ENCODE measurements around the gene PES1.
"Not testable (repeated sequence)": the region's sequence is repeated elsewhere in the genome, so short reads cannot be mapped to it uniquely, and the experiment has no call there.

PES1 gene

DNA sequence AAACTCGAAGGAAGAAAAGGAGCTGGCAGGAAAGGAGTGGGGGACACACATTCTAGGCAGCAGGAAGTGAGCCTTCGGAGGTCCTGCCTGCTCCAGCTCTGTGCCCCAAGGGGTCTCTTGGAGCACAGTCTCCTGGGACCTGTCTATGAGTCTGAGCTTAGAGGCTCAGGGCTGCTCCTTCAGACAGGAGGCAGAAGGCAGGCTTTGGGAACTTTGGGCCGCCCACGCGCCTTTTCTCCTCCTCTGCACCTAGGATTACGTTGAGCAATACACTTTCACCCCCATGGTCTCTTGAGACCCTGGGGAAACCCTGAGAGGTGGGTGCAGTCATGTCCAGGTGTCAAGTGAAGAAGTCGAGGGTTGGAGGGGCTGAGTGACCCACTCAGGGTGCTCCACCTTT lies 16.2 kb upstream of the PES1 start:
- no peak for DNase-seq (ENCODE audit: low read depth)

DNA sequence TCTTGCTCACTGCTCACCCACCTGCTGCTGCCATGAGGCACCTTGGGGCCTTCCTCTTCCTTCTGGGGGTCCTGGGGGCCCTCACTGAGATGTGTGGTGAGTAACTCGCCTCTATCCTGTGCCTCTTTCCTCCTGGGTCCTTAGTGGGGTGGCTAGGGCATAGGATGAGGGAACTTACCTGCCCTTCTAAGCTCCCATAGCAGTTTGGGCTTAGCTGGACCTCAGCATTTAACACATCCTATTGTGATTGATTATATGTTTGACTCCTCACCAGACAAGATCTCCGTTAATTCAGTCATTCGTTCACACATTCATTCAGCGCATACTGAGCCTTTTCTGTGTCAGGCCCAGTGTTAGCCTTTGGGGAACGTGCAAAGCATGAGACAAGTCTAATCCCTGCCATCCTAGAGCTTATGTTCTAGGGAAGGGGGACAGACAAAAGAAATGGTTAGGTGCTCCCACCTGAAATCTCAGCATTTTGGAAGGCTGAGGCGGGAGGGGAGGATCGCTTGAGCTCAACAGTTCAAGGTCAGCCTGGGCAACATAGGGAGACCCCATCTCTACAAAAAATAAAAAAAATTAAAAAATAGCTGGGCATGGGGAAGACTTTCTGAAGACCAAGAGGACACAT lies 15.7 kb upstream of the PES1 start:
- DNase-seq (ENCODE audit: low read depth) = no peak

DNA sequence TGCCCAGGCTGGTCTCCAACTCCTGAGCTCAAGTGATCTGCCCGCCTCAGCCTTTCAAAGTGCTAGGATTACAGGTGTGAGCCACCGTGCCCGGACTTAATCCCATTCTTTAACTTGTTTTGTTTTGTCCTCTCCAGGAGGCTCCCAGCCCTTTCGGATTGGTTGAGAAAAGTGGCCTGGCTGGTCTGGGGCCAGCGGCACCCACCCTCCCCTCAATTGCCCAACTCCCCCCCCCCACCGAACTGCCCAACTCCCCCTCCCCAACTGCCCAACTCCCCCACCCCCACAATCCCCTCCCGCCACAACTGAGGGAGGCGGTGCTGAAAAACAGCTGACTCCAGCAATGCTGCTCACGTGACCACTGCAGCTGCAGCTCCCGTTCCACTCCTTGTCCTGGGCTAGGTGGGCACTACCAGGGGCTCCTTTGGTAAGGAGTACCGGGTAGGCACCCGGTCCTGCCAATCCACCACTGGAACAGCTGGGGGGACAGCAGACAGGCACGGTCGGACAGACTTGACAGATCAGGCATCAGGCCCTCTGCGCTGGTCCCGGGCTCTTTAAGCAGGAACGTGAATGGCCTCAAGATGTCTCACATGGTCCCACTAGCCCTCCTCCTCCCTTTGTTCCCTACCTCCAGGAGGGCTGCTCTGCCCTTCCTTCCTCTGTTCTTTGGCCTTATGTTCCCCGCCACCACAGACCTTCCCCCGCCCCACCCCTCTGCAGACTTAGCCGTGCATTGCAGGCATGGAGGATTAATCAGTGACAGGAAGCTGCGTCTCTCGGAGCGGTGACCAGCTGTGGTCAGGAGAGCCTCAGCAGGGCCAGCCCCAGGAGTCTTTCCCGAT lies 15.0 kb upstream of the PES1 start, which contains the start of gene TCN2:
TCN2 (plus strand) TSS at position 720 of the 845 bp plus-strand sequence. CDS start 158 bp downstream, outside the sequence.
- peak; percentile 72 for DNase-seq (ENCODE audit: low read depth)

DNA sequence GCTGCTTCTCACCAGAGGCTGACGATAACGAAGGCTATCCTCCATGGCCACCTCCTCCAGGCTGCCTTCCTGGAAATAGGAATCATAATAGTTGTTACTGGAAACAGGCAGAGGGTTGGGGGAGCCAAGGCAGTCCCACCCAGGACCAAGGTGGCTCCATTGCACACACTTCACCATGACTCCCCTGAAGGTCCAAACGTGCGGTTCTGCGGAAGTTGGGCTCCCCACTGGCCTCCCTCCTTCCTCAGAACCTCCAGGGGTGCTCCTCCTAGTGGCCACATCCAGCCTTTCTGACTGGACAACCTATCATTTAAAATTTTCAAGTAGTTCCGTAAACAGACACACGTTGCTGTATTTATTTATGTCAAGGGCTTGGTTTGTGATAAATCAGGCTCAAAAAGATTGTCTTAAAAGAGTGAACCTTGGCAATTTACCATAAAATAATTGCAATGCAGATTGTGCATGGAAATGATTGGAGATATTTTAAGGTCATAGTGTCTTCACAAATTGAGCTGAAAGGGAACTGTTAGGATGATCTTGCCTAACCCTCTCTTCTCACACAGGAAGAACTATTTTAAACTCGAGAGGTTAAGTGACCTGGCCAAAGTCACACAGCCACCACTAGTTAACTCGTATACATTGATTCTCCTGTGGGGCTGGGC lies 13.9 kb upstream of the PES1 start:
- DNase-seq (ENCODE audit: low read depth) = peak; percentile 39

DNA sequence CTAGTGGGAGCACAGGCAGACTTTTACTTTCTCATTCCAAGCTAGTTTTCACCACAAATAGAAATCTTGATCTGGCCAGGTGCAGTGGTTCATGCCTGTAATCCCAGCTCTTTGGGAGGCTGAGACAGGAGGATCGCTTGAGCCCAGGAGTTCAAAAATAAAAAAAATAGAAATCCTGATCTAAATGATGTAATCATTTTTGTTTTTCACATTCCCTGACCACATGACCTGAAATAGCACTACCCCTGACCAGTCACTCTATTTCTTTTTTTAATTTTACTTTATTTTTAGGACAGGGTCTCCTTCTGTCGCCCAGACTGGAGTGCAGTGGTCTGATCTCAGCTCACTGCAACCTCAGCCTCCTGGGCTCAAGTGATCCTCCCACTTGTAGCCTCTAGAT lies 13.0 kb upstream of the PES1 start:
- no peak for DNase-seq (ENCODE audit: low read depth)

DNA sequence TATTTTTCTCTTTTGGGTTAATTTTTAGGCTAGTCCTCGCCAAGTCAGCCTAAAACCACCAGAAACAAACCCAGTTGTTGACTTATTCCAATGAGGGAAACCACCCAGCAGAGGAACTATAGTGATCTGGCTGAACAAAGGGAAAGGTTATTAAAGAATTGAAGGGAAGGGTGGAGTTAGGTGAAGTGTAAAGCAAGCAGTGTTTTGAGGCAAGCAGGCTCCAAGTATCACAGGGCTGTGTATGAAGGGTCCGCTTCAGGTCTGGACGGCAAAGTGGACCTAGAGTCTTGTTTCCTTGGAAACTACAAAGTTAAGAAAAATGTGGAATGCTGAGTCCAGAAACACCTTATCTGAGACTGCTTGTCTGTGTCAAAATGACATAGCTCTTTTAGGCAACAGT lies 12.1 kb upstream of the PES1 start:
- DNase-seq (ENCODE audit: low read depth) = no peak

DNA sequence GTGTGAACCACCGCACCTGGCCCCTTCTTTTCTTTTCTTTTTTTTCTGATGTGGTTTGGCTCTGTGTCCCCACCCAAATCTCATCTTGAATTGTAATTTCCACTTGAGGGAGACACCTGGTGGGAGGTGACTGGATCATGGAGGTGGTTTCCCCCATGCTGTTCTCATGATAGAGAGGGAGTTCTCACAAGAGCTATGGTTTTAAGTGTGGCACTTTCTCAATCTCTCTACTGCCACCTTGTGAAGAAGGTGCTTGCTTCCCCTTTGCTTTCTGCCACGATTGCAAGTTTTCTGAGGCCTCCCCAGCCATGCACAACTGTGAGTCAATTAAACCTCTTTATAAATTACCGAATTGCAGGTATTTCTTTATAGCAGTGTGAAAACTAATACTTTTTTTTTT lies 10.3 kb upstream of the PES1 start:
- no peak for DNase-seq (ENCODE audit: low read depth)

DNA sequence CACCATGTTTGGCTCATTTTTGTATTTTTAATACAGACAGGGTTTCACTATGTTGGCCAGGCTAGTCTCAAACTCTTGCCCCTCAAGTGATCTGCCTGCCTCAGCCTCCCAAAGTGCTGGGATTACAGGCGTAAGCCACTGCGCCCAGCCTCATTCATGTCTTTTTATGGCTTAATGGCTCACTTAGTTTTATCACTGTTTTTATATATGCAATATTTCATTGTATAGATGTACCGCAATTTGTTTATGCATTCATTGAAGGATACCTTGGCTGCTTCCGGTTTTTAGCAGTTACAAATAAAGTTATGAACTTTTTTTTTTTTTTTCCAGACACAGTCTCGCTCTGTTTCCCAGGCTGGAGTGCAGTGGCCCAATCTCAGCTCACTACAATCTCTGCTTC lies 9.8 kb upstream of the PES1 start:
- no peak for DNase-seq (ENCODE audit: low read depth)

DNA sequence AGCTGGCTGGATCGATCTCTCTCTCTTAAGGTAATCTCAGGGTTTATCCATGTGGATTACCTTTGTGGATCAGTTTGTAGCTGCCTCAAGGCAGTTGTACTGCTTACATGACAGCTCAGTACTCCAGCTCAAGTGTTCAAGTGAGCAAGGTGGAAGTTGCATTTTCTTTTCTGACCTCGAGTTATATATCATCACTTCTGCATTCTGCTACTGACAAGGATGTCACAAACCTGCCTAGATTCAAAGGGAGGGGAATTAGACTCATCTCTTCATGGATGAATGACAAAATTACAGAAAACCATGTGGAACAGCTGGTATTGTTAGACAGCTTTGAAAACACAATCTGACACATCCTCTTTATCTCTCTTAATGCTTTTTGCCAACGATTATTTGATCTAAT lies 9.2 kb upstream of the PES1 start:
- DNase-seq (ENCODE audit: low read depth) = no peak

DNA sequence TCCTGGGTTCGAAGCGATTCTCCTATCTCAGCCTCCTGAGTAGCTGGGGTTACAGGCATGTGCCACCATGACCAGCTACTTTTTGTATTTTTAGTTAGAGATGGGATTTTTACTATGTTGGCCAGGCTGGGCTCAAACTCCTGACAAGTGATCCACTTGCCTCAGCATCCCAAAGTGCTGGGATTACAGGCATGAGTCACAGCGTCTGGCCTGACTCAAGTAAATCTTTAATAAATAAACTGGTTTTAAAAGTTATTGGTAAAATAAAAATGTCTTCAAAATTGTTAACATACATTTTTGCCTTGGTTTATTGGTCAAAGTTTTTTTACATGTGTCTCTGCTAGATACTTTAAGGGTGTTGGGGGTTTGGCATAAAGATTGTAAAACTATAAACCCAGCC lies 7.3 kb upstream of the PES1 start:
- no peak for DNase-seq (ENCODE audit: low read depth)

DNA sequence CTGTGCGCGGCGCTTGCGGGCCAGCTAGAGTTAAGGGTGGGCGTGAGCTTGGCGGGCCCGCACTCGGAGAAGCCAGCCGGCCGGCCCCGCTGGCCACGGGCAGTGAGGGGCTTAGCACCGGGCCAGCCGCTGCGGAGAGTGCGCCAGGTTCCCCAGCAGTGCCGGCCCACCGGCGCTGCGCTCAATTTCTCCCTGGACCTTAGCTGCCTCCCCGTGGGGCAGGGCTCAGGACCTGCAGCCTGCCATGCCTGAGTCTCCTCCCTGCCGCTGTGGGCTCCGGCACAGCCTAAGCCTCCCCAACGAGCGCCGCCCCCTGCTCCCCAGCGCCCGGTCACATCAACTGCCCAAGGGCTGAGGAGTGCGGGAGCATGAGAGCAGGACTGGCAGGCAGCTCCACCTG lies 5.2 kb upstream of the PES1 start:
- DNase-seq (ENCODE audit: low read depth) = no peak

DNA sequence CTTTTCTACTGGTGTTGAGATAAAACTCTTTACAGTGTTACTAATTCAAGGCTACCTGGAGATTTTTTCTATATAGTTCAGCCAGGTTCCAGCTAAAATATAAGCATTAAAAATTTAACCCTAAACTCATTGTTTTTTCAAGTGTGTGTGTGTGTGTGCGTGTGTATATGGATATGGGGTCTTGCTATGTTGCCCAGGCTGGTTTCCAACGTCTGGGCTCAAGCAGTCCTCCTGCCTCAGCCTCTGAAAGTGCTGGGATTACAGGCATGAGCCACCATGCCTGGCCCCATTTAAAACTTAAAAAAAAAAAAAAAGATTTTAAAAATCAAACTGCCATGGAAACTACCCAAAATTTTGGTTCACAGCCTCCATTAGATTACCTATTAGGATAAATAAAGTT lies 4.5 kb upstream of the PES1 start:
- DNase-seq (ENCODE audit: low read depth) = no peak

DNA sequence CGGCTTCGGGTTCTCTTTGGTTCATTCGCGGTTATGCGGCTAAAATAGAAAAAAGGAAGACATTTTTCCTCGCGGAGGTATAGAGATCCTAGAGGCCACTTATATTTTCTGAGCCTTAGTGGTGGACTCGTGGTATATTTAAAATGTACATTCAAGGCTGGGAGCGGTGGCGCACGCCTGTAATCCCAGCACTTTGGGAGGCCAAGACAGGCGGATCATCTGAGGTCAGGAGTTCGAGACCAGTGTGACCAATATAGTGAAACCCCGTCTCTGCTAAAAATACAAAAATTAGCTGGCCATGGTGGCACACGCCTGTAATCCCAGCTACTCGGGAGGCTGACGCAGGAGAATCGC lies 627 bp upstream of the PES1 start:
- not testable (repeated sequence) for DNase-seq (ENCODE audit: low read depth)

DNA sequence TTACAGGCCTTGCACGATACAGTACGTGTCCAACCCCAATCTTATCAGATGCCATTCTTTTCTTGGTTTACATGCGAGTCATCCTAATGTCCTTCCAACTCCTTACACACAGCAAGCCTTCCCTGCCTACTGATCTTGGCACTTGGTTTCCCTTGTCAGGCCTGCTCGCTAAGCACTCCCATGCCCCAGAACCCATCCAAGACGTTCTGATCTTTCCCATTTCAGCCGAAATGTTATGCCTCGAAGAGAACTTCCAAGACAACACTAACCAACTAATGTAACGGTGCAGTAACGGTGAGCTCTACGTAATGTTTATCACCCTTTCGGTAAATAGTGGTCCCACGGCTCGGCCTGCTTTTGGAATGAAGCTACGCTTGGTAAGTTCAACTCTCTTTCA lies 521 bp downstream of the PES1 start:
- DNase-seq (ENCODE audit: low read depth) = no peak

DNA sequence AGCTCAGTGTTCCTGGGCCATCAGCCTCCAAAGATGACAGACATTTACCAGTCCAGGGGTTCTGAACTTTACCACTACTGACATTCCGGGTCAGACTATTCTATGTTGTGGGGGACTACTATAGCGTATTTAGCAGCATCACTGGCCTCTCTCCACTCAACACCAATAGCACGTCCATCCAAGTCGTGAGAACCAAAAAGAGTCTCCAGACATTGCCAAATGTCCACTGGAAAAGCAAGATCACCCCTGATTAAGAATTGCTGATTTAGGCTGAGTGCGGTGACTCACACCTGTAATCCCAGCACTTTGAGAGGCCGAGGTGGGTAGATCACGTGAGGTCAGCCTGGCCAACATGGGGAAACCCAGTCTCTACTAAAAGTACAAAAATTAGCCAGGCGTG lies 5.3 kb downstream of the PES1 start:
- no peak for DNase-seq (ENCODE audit: low read depth)

DNA sequence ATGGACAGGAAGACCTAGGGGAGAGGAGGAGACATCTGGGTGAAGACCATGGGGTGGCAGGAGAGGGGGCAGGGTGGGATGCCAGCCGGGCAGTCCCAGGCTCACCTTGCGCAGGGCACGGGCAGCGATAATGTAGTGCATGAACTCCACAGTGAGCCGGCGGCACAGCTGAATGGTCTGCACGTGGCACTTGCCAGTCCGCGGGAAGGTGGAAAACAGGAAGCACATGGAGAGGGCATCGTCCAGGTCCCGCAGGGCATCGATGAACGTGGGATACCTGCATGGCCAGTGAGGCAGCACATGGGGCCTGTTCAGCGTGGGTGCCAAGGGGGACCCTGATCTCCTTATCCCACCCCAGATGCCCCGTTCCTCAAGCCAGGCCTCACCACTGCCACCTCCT lies 7.3 kb downstream of the PES1 start:
- no peak for DNase-seq (ENCODE audit: low read depth)

DNA sequence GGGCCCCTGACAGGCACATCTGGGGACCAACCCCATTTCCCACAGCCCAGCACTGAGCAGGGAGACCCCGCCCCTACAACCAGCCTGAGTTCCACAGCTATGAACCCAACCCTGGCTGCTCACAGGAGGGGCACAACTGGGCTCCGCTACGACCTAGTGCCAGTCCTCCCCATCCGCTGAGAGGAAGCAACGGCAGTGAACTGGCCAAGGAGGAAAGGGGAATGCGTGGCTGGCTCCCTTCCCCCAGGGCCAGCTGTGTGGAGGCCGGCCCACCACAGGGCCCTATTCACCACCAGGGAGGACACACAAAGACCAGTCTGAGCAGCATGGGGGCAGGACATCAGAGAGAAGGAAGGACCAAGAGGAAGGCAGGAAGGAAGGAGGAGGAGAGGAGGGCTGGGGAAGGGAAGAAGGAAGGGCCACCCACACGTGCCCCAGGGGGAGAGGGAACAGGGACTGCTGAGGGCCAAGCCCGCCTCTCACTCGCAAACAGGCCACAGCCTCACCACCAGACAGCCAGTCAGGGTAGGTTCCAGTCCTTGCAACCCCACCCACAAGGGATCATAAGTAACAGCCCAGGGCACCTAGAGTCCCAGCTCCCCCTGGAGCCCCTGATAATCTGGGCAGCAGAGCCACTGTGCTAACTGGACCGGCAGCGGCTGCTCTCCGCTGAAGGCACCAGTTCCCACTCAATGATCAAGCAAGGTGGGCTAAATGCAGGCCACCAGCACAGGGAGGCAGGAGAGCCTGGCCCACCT lies 8.7 kb downstream of the PES1 start:
- DNase-seq (ENCODE audit: low read depth) = no peak

DNA sequence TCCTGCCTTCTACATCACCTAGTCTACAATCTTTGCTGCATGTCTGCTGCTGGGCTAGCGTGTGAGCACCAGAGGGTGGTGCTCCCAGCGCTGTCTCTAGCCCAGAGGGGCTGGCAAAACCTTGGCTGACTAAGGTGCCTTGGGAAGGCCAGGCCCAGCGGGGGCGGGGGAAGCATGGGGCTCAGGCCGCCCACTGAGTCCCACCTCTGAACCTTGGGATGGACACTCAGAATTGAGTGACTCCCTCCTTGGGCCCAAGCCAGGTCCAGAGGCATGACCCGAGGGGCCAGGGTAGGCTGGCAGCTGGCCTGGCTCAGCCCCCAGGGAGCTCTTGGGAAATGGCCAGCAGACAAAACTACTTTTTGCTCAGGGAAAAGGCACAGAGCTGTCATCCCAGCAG lies 9.7 kb downstream of the PES1 start:
- DNase-seq (ENCODE audit: low read depth) = no peak

DNA sequence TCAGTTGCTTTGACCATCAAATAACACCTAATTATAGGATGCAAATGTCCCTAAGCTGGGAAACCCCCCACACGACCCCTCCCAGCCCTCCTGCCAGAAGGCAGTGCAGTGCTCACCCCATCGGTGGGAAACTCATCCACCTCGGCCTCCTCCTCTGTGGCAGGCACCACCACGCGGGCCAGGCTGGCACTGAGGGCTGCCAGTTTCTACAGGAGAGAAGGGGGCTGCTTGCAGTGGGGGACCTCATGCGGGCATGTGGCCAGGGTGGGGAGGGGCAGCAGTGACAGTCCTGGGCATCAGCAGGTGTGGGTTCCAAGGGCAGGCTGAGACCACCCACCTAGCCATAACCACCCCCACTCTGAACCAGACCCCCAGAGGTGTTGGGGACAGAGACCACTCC lies 10.8 kb downstream of the PES1 start:
- DNase-seq (ENCODE audit: low read depth) = no peak

DNA sequence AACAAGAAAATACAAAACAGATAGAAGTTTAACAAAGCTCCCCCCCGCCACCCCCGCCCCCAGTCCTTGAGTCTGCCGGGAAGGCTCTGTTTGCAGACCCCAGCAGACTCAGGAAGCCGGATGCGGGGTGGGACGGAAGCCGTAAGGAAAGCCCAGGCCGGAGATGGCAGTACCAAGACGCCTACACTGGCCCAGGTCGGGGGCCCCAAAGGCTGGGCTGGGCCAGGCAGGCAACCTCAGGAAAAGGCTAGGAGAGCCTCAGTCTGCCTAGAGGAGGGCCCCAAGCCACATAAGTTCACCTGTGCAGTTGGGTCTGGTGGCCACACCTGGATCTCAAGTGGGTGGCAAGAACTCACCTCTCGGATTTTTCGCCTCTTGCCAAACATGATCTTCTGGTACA lies 13.2 kb downstream of the PES1 start:
- no peak for DNase-seq (ENCODE audit: low read depth)

DNA sequence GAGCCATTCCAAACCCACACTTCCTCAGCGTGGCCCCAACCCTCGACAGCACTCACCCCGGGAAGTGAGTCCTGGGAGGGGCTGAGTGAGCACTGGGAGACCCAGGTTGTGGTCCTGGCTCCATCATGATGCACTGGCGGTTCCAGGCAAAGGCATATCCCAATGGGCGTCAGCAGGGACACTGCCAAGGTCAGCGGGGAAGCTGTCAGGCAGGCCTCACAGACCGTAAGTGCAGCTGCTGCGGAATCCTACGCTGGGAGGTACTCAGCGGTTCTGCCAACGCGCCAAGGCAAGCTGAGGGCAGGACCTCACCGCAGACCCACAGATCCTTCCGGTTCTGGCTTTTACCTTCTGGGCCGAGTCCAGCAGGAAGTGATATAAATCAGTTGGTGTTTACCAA lies 15.9 kb downstream of the PES1 start:
- no peak for DNase-seq (ENCODE audit: low read depth)

DNA sequence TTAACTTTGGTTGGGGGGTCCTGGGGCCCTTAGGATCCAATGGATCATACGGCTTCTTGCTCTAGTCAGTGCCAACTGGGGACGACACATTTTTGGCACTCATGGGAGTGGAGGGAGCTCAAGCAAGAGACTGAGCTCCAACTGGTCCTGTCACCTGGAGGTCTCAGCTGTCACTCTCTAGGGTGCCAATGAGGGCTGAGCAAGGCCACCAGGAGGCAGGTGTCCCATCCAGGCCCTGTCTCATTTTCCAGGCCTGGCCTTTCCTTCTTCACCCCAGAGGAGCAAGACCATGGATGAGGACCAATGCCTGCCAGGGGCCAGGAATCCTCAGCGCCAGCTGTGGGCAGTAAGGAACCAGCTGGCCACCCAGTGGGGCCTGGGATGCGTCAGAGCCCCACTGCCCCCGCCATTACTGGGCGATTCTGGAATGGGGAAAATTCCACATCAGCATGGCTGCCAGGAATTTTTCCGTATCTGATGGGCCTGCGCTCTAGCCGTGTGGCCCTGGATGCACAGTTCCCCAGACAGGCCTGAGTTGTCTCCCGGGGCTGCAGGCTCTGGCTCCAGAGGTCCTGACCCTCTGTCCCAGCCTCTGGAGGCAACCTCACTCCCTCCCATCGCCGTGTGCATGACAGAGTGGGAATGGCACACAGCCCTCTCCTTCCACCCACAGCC lies 16.6 kb downstream of the PES1 start:
- DNase-seq (ENCODE audit: low read depth) = no peak
